Inferior parietal cortex (tissue), 1 donor: Measurements from ENCODE around the gene TMEM101.
"Not testable (repeated sequence)": the region's sequence is repeated elsewhere in the genome, so short reads cannot be mapped to it uniquely, and the experiment has no call there.

Source experiments
- DNase-seq: peaks from one replicate; pipeline ENCODE4 v3.0.0-alpha.2; 2016; ENCODE audit errors: extremely low spot score

The TMEM101 gene

DNA sequence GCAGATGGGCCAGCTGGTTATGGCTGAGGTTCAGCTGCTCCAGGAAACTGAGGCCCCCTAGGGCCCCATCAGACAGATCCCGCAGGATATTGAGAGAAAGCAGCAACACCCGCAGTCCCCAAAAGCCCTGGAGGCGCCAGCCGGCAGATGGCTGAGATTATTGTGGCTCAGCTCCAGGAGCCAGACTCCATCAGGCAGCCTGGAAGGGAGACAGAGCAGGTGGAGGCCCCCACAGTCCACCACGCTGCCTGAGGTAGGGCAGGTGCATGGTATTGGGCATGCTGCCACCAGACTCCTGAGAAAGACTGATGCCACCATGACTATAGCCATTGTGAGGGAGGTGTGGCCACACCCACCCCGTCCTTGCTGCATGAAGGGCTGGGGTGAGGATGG lies 9.5 kb upstream of the TMEM101 start:
- no peak for DNase-seq

DNA sequence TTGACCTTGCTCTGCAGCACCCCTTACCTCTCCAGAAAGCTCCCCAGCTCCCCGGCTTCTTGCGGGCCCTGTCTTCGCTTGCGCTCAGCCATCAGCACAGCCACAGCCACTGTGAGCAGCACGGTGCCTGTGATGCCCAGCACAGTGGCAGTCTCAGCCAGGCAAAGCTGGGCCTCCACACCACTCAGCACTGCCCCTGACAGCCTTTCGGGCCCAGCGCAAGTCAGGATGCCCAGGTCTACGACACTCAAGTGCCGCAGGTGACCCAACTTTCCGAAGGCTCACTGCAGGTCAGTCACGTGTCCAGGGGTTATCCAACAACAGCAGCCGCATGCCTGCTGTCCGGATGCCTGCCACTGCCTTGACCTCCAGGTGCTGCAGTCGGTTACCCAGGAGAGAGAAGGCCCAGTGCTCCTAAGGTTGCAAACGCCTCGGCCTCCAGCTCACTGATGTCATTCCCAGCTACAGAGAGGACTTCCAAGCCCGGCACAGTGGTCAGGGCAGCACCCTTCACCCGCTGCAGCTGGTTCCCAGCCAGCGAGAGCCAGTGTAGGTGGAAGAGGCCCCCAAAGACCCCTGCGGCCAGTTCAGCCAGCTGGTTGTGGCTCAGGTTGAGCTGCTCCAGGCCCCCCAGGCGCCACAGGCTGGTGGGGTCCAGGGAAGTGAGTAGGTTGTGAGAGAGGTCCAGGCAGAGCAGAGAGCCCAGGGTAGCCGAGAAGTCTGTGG lies 8.9 kb upstream of the TMEM101 start:
- no peak for DNase-seq

DNA sequence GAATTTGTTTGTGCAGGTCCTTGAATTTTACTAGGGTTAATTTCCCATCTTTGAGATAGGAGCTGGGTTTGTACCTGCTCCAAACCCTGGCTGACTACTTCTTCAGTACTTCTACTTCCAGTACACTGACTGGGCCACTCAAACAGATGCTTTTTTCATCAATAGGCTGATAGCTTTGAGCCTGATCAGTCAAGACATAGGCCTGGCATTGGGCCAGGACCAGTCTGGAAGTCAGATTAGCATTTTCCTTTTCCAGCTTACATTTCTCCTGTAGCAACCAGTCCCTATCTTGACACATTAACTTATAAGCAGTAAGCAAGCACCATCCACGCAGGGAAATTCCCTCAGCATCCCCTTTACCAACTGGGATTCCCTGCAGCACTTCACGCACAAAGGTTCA lies 7.5 kb upstream of the TMEM101 start:
- no peak for DNase-seq

DNA sequence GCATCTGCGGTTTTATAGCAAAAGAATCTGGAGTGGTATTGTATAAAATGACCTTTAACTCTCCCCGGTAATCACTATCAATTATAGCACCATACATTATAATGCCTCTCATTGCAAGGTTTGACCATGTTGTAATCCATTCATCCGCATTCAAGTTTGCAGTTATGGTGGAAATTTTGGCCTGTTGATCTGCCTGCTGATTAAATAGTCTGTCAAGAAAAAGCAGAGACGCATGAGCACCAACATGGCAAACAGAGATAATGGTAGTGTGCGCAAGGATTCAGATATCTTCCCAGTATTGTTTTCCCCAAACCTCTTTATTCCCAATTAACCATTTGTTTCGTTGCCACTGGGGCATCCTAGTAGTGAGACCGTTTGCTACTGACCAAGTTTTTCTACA lies 6.5 kb upstream of the TMEM101 start:
- DNase-seq: not testable (repeated sequence)

DNA sequence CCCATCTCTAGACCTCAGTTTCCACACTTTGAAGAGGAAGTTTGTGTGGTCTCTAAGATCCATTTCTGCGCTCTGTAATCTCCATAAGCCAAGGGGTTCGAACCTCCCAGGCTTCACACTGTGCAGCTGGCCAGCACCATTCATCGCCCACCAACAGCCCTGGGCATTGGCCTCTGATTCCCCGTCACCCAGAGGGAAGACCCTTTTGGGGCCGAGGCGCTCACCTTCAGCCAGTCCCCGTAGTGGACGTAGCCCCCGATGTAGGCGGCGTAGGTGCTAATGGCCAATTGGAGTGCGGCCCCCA lies 678 bp downstream of the TMEM101 start:
- no peak for DNase-seq

DNA sequence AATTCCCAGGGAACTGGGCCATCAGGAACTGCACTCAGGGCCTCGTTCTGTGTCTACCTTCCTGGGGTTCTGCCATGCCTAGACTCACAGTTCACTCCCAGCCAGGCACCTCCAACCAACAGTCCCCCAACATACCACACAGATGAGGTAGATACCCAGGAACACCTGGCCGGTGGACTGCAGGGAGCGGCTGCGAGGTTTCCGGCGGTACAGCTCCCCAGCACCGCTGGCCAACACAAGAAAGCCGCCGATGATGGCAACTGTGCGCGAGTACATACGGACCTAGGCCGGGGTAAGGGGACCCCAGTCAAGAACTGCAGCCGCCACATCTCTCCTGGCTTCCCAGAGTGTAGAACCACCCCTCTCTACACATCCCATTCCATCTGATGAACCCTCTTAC lies 1.9 kb downstream of the TMEM101 start:
- no peak for DNase-seq

DNA sequence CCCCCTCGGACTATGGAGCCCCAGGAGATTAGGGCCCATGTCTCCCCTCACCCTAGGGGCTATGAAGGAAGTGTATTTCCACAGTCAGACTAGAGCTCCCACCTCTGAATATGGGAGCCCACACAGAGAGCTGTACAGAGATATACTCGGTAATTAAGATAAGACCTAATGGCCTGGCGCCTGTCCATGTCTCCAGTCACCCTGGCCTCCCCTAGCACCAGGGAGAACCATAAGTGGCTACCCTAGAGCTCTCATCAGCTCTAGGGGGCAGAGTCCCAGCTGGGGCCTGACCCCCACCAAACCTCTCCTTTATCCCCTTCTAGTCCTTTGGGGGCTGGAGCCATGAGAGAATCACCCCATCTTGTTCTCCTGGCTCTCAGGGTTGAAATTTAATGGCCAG lies 2.4 kb downstream of the TMEM101 start:
- no peak for DNase-seq

DNA sequence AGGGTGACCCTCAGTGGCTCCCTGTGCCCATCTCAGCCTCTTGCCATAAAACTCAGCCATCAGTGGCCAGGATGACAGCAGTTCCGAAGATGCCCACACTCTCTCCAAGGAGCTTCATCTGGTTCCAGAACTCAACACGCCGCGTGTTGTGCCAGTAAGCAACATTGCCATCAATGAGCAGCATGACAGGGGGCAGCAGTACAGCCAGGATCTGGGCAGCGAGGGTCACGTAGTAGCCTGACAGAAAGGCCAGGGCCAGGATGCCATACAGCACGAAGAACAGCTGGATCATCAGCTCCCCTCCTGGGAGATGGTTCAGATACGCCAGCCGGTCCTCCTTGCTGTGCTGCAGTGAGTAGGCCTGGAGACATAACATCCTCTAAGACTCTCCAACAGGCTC lies 2.9 kb downstream of the TMEM101 start:
- DNase-seq: no peak

DNA sequence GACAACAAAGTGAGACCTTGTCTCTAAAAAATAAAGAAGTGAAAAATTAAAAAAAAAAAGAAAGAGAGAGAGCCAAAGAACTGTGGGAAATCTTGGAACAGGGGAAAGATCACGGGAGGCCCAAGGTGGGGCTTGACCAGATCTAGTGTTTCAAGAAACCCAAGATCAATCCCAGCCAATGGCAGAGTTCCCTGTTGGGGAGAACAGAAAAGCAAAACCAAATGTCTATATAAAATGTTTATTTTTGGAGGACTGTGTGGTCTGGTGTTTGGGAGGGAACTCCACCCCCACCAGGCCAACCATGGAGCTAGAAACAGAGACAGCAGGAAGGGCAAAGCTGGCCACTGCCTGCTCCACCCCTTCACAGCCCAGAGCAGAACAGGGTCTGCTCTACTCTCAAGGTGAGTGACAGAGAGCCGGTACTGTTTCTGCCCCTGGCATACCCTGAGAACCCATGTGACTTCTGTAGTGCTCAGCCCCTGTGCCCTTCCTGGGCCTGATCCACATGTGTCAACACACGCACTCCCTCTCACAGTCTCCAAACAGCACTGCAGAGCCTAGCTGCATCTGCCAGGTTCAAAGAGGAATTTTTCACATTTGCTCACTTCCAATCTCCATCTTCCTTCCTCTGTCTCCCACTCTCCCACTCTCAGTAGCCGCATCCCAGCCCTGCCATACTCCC lies 3.7 kb downstream of the TMEM101 start:
- no peak for DNase-seq

DNA sequence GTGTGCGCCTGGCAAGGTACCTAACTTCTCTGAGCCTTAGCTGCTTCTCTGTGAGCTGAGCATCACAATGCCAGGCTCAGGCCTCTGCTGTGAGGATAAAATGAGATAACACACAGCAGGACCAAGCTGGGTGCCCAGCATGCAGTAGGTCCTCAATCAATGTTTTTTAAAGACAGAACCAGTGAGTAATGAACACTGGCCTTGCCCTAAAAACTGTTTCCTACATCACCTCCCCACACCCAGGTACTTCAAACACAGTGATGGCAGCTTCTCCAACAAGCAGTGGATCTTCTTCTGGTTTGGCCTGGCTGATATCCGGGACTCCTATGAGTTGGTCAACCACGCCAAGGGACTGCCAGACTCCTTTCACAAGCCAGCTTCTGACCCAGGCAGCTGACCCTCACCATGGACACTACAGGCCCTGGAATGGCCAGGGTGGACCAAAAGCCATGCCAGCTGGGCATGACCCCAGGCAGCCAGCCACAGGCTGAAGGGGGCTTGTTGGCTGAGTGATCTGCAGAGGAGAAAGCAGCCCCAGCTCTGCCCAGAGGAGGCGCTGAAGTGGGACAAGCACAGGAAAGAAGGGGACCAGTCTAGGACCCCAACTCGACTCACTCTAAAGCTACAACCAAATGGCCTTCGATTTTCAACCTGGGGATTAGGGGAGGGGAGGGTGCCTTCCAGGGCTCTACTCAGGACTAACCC lies 6.4 kb downstream of the TMEM101 start:
- no peak for DNase-seq

DNA sequence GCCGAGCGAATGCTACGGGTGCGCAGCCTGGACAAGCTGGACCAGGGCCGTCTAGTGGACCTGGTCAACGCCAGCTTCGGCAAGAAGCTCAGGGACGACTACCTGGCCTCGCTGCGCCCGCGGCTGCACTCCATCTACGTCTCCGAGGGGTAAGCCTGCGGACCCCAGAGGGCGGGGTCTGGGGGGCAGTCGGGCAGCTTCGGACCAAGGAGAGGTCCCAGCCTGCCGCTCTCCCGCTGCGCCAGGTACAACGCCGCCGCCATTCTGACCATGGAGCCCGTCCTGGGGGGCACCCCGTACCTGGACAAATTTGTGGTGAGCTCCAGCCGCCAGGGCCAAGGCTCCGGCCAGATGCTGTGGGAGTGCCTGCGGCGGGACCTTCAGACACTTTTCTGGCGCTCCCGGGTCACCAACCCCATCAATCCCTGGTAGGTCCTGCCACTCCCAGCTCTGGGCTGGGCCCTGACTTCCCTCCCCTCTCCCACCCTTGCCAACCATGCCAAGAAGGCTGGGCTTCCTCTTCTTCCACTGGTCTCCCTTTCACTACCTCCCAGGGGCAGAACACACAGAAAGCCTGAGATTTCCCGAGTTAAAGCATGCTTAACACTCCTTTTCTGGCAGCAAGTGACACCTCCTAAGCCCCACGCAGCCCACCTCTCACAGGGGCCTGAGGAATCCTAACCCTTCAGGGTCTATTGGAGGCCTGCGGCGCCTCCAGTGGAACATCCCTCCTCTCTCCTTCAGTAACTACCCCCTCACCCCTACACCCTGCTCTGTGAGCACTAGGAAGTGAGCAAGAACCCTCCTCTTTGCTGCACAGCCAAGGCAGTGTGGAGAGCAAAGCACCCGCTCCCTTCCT lies 7.2 kb downstream of the TMEM101 start:
- no peak for DNase-seq

DNA sequence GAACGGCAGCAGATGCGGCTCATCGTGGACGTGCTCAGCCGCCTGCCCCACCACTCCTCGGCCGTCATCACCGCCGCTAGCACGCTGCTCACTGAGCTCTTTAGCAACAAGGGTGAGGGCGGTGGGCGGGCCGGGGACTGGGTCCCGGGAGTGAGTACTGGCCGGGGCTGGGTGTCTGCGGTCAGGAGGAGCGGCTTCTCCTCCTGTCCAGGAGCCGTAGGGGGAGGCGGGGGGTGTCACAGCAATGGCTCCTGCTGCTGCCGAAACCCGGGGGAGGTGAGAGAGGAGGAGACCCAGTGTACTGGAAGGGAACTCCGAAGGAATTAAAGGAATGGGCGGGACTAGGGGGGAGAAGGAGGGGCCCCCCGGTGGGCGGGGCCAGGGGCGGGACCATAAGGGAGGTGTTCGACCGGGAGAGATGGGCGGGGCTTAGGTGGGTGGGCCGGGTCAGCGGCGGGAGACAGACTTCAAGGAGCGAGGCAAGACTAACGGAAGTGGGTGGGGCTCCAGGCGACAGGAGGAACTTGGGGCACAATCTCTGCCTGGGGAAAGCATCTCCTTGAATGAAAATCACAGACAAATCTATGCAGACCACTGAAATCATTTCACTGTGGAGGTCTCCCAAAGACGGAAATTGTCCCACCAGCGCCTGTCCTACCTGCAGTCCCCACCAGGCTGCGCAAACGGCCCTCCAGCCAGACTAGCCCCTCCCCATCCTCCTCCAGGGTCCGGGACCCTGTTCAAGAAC lies 8.0 kb downstream of the TMEM101 start:
- peak; percentile 47 for DNase-seq

DNA sequence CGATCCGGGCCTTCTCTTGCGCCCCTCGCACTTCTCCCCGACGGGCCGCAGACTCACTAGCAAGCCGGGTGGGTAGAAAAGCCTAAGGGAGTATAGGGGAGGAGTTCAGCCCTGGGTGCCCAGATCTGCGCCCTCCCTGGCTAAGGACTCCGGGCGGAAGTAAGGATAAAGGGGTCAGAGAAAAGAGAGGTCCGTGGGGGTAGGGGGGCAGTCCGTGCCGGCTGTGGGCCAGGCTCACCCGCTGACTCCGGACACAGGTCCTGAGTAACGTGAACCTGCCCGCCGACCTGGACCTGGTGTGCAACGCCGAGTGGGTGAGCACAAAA lies 8.5 kb downstream of the TMEM101 start:
- no peak for DNase-seq

DNA sequence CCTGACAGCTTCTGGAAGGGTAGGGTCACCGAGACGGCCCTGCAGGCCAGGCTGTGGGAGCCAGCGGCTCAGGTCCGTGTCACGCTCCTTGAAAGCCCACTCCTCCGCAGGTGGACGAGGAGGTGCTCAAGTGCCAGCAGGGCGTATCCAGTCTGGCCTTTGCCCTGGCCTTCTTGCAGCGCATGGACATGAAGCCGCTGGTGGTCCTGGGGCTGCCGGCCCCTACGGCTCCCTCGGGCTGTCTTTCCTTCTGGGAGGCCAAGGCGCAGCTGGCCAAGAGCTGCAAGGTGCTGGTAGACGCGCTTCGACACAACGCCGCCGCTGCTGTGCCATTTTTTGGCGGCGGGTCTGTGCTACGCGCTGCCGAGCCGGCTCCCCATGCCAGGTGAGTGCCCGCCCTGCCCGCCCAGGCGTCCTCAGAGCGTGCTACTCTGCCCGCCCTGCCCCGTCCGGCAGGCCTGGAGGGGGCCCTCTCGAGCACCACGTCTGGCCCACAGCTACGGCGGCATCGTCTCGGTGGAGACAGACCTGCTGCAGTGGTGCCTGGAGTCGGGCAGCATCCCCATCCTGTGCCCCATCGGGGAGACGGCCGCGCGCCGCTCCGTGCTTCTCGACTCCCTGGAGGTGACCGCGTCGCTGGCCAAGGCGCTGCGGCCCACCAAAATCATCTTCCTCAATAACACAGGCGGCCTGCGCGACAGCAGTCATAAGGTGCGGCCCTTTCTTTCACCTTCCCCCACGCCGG lies 9.1 kb downstream of the TMEM101 start:
- no peak for DNase-seq

DNA sequence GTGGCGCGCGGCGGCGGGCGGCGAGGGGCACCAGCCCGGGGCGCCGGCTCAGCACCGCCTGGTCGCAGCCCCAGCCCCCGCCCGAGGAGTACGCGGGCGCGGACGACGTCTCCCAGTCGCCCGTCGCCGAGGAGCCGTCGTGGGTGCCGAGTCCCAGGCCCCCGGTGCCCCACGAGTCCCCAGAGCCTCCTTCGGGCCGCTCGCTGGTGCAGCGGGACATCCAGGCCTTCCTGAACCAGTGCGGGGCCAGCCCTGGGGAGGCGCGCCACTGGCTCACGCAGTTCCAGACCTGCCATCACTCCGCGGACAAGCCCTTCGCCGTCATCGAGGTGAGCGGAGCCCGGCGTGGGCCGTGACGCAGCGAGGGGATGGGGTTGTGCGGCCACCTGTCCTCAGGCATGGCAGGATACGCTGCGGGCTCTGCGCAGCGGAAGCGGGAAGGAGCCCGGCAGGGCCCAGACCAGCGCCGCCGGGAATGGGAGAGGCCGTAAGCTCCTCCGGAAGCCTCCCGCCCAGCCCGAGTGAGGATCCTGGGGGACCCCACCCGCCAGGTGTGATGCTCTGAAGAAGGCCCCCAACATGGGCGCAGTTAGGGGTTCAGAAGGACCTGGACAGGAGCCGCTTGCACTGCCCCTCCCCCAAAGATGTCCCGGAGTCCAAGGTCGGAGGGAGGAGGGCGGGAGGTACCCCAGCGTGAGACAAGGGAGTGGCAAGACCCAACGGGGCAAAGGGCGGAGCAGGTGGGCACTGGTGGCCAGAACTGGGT lies 9.8 kb downstream of the TMEM101 start:
- DNase-seq: no peak

DNA sequence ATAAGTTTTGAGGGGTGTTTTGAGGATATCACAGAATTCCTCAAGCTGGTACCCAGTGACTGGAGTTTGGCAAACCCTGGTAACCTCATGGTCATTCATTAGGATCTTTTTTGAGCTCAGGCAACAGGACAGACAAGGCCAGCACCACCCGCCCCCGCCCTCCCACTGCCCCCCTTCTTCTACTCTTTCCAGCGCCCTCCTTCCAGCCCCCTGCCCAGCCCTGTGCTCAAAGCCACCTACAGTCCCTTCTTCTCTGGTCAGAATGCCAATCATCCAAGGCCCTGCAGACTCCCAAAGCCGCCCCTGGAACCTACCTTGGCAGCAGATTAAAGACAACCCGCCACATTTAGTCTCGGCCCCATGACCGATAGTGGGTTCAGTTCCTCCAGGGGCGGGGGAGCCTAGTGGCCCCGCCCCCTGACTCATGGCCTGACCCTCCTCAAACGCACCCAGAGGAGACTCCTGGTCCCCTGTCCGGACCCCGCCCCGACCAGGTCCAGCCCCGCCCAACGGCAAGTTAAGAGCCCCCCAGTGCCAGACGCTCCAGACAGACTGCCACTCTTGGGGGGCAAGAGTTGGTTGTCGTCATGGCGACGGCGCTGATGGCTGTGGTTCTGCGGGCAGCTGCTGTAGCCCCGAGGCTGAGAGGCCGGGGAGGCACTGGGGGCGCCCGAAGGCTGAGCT lies 10.5 kb downstream of the TMEM101 start, which contains the start of gene NAGS:
TSS of gene NAGS (plus strand) at position 546 of the 684 bp plus-strand sequence. CDS start at position 588, 42 bp downstream.
- no peak for DNase-seq

DNA sequence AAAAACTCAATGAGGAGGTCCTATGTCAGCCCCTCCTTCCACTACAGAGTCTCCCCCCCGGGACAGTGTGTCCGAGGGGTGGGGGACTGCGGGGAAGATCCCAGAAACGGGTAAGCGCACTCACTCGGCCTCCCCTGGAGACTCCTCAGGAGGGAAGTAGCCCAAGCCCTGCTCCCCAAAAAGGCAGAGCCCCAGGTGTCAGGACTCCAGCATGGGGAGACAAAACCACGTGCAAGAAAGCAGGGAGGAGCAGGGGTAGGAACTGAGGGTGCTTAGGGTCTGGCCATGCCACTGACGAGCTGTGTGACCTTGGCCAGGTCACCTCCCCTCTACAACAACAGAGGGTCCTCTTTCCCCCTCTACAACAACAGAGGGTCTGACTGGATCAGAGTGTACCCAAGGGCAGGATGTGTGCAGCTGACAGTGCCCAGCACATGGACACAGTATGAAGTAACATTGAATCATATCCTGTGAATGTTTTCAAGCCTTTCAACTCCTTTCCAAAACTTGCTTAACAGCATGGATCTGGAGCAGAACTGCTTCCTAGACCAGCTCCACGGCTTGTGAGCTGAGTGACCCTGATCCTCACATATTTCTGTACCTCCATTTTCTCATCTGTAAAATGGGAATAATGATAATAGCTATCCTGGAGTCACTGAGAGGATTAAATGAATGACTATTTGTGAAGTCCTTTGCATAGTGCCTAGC lies 12.5 kb downstream of the TMEM101 start:
- no peak for DNase-seq

DNA sequence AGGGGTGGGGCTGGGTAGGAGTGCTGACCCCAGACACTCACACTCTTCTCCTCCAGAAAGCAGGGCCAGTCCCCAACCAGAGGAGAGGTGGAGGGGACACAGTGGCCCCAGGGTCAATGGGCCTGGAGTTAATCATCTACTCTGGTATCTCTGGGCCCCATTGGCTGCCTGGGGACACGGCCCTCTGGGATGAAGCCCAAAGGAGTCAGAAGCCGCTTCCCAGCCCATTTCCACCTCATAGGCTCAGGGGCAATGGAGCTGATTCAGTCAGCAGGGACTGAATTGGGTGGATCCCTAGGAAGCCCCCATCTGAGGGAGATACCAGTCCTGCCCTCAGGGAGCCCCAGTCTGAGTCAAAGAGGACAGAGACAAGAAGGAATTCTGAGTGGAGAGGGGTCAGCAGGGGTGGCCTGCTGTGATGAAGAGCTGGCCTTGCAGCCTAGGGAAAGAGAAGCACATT lies 13.3 kb downstream of the TMEM101 start:
- no peak for DNase-seq
